ENCODE results near the gene CPEB4. TPM values are rescaled to one million over a fixed set of nuclear protein-coding genes. Genes with fewer than 3 reads are reported as not detected.

The CPEB4 gene
- total and polyA plus RNA-seq, 9 of the 15 experiments (the other 6 are each of a cell fraction or from before 2014, with no cell fraction given): 7.4 to 21.3 (median 12.4) TPM

DNA sequence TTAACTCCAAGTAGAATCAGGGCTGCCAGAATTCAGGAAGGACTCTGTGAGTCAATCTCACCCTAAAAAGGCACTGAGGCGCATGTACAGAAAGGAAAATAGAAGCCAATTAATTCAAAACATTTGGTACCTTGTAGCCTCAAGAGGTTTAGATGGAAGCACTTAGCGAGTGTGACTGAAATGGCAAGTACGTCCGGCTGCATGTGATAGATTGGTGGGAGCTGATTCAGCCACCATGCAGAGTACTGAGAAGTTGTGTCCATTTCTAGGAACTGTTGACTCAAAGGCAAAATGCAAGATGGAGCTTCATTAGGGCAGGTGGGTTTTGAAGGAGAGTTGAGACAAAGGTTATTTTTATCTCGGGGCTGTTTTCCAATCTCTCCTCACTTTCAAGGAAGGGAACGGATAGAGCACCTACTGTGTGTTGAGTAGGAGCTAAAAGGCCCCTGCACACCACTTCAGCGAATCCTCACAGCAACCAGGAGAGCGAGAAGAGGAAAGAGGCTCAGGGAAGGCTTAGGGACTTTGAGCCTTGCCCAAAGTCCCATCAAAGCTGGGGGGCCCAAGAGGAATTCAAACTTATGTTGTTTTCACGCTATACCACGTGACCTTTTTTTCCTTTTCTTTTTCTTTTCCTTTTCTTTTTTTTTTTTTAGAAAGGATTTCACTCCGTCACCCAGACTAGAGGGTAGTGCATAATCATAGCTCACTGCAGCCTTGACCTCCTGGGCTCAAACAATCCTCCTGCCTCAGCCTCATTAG is 34.6 kb upstream of the CPEB4 start (continued):
- TF ChIP-seq ZNF165 (CRISPR knock-in tag; IDR thresholded peaks at IDR 0.05; ENCODE audit: borderline replicate concordance): no peak
- no peak for TF ChIP-seq ERF (CRISPR knock-in tag; IDR thresholded peaks at IDR 0.05)
- peak; percentile 63 for TF ChIP-seq MECOM (CRISPR knock-in tag; IDR thresholded peaks at IDR 0.05)
- TF ChIP-seq KAT2B (IDR thresholded peaks at IDR 0.05; ENCODE audit: low read depth, low read length): no peak
- TF ChIP-seq, protein P1, sequence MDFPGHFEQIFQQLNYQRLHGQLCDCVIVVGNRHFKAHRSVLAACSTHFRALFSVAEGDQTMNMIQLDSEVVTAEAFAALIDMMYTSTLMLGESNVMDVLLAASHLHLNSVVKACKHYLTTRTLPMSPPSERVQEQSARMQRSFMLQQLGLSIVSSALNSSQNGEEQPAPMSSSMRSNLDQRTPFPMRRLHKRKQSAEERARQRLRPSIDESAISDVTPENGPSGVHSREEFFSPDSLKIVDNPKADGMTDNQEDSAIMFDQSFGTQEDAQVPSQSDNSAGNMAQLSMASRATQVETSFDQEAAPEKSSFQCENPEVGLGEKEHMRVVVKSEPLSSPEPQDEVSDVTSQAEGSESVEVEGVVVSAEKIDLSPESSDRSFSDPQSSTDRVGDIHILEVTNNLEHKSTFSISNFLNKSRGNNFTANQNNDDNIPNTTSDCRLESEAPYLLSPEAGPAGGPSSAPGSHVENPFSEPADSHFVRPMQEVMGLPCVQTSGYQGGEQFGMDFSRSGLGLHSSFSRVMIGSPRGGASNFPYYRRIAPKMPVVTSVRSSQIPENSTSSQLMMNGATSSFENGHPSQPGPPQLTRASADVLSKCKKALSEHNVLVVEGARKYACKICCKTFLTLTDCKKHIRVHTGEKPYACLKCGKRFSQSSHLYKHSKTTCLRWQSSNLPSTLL (IDR thresholded peaks at IDR 0.05): 0 out of 2 replicates have a peak, but pooled peaks have one; percentile 16
- 0 out of 2 replicates have a peak, but pooled peaks have one; percentile 23 for TF ChIP-seq ELF4 (CRISPR knock-in tag; IDR thresholded peaks at IDR 0.05)
- TF ChIP-seq BRF1 (IDR thresholded peaks at IDR 0.05; ENCODE audit: borderline replicate concordance, extremely low read depth, insufficient read length): no peak
- TF ChIP-seq TCF7L2 (IDR thresholded peaks at IDR 0.05; ENCODE audit: low read depth, low read length): no peak
- TF ChIP-seq ZBTB8A (IDR thresholded peaks at IDR 0.05; ENCODE audit: partially characterized antibody): no peak
- peak; percentile 71 for TF ChIP-seq EGR1 (conservative IDR thresholded peaks at IDR 0.05)
- no peak for TF ChIP-seq XRCC3 (IDR thresholded peaks at IDR 0.05)
- TF ChIP-seq PURB (CRISPR knock-in tag; IDR thresholded peaks at IDR 0.05; ENCODE audit: low read depth): no peak
- peak; percentile 33; the same call in 1 of the 2 replicates for TF ChIP-seq MEF2A (IDR thresholded peaks at IDR 0.05; ENCODE audit: control insufficient read depth, low read depth, low read length)
- TF ChIP-seq, protein P2, sequence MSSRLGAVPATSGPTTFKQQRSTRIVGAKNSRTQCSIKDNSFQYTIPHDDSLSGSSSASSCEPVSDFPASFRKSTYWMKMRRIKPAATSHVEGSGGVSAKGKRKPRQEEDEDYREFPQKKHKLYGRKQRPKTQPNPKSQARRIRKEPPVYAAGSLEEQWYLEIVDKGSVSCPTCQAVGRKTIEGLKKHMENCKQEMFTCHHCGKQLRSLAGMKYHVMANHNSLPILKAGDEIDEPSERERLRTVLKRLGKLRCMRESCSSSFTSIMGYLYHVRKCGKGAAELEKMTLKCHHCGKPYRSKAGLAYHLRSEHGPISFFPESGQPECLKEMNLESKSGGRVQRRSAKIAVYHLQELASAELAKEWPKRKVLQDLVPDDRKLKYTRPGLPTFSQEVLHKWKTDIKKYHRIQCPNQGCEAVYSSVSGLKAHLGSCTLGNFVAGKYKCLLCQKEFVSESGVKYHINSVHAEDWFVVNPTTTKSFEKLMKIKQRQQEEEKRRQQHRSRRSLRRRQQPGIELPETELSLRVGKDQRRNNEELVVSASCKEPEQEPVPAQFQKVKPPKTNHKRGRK (tag; IDR thresholded peaks at IDR 0.05): no peak
- no peak for TF ChIP-seq CHD4 (IDR thresholded peaks at IDR 0.05; ENCODE audit: insufficient read depth, insufficient replicate concordance, low read depth, low read length, poor library complexity, severe bottlenecking)
- TF ChIP-seq, protein P3, sequence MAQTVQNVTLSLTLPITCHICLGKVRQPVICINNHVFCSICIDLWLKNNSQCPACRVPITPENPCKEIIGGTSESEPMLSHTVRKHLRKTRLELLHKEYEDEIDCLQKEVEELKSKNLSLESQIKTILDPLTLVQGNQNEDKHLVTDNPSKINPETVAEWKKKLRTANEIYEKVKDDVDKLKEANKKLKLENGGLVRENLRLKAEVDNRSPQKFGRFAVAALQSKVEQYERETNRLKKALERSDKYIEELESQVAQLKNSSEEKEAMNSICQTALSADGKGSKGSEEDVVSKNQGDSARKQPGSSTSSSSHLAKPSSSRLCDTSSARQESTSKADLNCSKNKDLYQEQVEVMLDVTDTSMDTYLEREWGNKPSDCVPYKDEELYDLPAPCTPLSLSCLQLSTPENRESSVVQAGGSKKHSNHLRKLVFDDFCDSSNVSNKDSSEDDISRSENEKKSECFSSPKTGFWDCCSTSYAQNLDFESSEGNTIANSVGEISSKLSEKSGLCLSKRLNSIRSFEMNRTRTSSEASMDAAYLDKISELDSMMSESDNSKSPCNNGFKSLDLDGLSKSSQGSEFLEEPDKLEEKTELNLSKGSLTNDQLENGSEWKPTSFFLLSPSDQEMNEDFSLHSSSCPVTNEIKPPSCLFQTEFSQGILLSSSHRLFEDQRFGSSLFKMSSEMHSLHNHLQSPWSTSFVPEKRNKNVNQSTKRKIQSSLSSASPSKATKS (CRISPR knock-in tag; IDR thresholded peaks at IDR 0.05): no peak
- TF ChIP-seq POLR2A (conservative IDR thresholded peaks at IDR 0.05): peak; percentile 48; the same call in 1 of the 2 replicates
- TF ChIP-seq, protein P4, sequence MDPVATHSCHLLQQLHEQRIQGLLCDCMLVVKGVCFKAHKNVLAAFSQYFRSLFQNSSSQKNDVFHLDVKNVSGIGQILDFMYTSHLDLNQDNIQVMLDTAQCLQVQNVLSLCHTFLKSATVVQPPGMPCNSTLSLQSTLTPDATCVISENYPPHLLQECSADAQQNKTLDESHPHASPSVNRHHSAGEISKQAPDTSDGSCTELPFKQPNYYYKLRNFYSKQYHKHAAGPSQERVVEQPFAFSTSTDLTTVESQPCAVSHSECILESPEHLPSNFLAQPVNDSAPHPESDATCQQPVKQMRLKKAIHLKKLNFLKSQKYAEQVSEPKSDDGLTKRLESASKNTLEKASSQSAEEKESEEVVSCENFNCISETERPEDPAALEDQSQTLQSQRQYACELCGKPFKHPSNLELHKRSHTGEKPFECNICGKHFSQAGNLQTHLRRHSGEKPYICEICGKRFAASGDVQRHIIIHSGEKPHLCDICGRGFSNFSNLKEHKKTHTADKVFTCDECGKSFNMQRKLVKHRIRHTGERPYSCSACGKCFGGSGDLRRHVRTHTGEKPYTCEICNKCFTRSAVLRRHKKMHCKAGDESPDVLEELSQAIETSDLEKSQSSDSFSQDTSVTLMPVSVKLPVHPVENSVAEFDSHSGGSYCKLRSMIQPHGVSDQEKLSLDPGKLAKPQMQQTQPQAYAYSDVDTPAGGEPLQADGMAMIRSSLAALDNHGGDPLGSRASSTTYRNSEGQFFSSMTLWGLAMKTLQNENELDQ (CRISPR knock-in tag; IDR thresholded peaks at IDR 0.05; ENCODE audit: borderline replicate concordance): no peak
- peak in 1 of 2 experiments; percentile 38; a peak in 1 of 4 replicates for TF ChIP-seq TEAD1 (CRISPR knock-in tag; IDR thresholded peaks at IDR 0.05)
- peak; percentile 57; the same call in 1 of the 2 replicates for TF ChIP-seq POLR2H (tag; IDR thresholded peaks at IDR 0.05; ENCODE audit: low read depth)
